Activated CD4-positive, alpha-beta T cell treated with anti-CD3 and anti-CD28 coated beads, Interleukin-2, amount 10 ng/mL, durations not matched to agents 24 days and 14 days (primary cell): ENCODE measurements around the gene BHLHA15. TPM values are rescaled to one million over a fixed set of nuclear protein-coding genes. Genes with fewer than 3 reads are reported as not detected.

Source experiments
- DNase-seq: peaks from one replicate; pipeline ENCODE4 v3.0.0; 2022
- H3K27ac Mint-ChIP-seq: one replicate; pipeline ENCODE4 v1.8.0; 2022; ENCODE audit warnings: mild to moderate bottlenecking, mixed read lengths
- H3K27me3 Mint-ChIP-seq: one replicate; pipeline ENCODE4 v1.8.0; 2022; ENCODE audit warnings: mixed read lengths
- H3K36me3 Mint-ChIP-seq: one replicate; pipeline ENCODE4 v1.8.0; 2022; ENCODE audit warnings: low read depth, mild to moderate bottlenecking, mixed read lengths
- H3K4me1 Mint-ChIP-seq: one replicate; pipeline ENCODE4 v1.8.0; 2021; ENCODE audit warnings: mixed read lengths
- H3K4me3 Mint-ChIP-seq: one replicate; pipeline ENCODE4 v1.8.0; 2022; ENCODE audit warnings: mild to moderate bottlenecking, moderate library complexity, mixed read lengths
- H3K9me3 Mint-ChIP-seq: one replicate; pipeline ENCODE4 v1.8.0; 2021; ENCODE audit warnings: mixed read lengths
- intact Hi-C: fragments of 100-400 bp; cut with micrococcal nuclease; formaldehyde crosslinking; loops from one replicate; pipeline ENCODE4 v1.15.1; 2023
- total RNA-seq: library from RNA; stranded (reverse); gene quantifications from 2 replicates; pipeline ENCODE4 v1.2.3, GENCODE V29; 2022

BHLHA15 gene
- total RNA-seq, 1 donor from 2014 or later: 0.72 TPM

DNA sequence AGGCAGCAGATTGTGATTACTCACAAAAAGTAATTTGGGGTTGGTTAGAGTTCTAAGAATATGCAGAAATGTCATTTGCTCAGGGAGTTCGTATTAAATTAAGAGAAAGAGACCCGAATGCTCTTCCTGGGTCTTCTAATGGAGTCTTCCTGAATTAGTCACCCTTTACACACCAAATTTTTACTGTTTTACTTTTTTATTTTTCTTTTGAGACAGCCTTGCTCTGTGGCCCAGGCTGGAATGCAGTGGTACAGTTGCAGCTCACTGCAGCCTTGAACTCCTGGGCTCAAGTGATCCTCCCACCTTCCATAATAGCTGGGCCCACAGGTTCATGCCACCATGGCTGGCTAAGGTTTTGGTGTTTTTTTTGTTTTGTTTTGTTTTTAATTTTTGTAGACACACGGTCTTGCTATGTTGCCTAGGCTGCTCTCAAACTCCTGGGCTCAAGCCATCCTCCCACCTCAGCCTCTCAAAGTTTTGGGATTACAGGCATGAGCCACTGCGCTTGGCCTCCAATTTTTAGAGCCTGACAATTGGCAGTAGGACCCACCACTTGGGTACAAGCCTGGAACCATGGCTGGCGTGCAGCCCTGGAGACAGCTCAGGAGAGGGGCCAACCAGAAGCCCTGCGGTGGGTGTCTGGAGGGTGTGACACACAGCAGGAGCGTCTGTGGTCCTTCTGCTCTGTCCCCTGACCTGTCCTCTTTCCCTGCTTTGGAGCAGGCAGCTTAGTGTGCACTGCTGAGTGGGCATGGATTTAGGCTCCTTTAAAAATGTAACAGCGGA lies 16.4 kb upstream of the BHLHA15 start:
- Mint-ChIP-seq H3K27ac (no peak overlapping the region), H3K36me3 (peaks cover 18% of the 10 kb centered on the region), H3K4me1 (peaks cover 6% of the 10 kb centered on the region), H3K9me3 (peaks cover 5% of the 10 kb centered on the region), H3K4me3 (no peak overlapping the region), H3K27me3 (no peaks in the 10 kb centered on the region)
- intact Hi-C loops: no loop called here
- DNase-seq: no peak

DNA sequence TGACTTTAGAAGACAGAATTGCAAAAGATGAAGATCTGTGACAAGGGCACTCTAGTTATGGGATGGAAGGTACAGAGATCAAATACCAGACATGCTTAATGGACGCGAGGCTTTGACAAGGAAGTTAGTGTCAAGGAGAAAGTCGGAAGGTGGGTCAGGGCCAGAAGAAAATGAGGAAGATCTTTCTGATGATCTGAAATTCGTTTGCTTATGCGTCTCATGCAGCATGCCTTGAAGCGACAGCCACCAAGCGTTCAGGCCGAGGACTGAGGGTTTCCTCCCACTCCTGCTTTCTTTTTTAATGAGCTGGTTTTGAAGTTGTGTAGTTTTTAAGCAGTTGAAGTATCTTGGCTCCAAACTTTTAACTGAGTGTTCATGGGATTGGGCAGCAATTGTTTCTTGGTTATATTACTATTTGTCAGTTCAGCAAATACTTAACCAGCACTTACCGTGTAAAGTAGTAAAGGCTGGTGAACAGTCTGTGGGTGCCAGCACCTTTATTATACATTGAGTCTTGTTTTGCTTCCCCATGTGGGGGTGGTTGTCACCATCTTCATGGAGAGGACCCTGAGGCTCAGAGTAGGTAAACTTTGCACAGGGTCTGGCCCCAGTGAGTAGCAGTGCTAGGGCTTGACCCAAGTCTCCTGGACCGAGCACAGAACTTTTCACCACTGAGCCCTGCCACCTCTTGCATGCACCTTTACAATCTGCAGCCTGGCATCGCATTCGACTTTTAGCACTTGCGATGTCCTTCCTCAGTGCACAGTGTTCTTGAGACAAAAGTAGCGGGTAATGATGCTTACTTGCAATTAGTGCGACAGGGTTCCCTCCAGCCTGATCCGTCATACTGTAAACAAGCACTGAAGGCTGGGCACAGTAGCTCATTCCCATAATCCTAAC lies 14.3 kb upstream of the BHLHA15 start:
- Mint-ChIP-seq H3K4me1 (peaks cover 26% of the 10 kb centered on the region), H3K36me3 (peaks cover 22% of the 10 kb centered on the region), H3K27me3 (no peaks in the 10 kb centered on the region), H3K9me3 (peaks cover 5% of the 10 kb centered on the region), H3K27ac (peak overlapping the region; percentile 27), H3K4me3 (no peak overlapping the region)
- intact Hi-C loops: no loop called here
- no peak for DNase-seq

GRCh38 chr7:98199131-98199530 lies 12.1 kb upstream of the BHLHA15 start:
- peaks cover 26% of the 10 kb centered on the region for H3K36me3 Mint-ChIP-seq
- intact Hi-C loops: no loop called here
- H3K9me3 Mint-ChIP-seq: peaks cover 5% of the 10 kb centered on the region
- H3K4me3 Mint-ChIP-seq: no peak overlapping the region
- no peaks in the 10 kb centered on the region for H3K27me3 Mint-ChIP-seq
- DNase-seq: no peak
- no peak overlapping the region for H3K27ac Mint-ChIP-seq
- peaks cover 39% of the 10 kb centered on the region for H3K4me1 Mint-ChIP-seq

DNA sequence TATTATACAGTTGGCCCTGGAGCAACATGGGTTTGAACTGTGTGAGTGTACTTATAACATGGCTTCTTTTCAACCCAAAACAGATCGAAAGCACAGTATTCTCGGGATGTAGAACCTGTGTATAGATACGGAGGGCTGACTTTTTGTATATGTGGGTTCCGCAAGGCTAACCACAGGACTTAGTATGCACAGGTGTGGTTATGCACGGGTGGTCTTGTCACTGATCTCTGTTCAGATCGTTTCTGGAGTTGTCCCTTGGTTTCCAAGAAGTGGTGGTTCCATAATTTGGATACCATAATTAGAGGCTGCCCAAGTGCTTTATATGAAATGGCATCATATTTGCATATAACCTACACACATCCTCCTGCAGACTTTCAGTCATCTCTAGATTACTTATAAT lies 10.9 kb upstream of the BHLHA15 start:
- Mint-ChIP-seq H3K4me3 (peak overlapping the region; percentile 0), H3K4me1 (peaks cover 39% of the 10 kb centered on the region), H3K9me3 (peaks cover 5% of the 10 kb centered on the region), H3K27me3 (no peaks in the 10 kb centered on the region), H3K36me3 (peaks cover 31% of the 10 kb centered on the region), H3K27ac (no peak overlapping the region)
- intact Hi-C loops: loop anchor here (5.0 kb wide), 1 partner anchor 52 kb away; the partner anchor contains the start of gene TECPR1
- DNase-seq: no peak

DNA sequence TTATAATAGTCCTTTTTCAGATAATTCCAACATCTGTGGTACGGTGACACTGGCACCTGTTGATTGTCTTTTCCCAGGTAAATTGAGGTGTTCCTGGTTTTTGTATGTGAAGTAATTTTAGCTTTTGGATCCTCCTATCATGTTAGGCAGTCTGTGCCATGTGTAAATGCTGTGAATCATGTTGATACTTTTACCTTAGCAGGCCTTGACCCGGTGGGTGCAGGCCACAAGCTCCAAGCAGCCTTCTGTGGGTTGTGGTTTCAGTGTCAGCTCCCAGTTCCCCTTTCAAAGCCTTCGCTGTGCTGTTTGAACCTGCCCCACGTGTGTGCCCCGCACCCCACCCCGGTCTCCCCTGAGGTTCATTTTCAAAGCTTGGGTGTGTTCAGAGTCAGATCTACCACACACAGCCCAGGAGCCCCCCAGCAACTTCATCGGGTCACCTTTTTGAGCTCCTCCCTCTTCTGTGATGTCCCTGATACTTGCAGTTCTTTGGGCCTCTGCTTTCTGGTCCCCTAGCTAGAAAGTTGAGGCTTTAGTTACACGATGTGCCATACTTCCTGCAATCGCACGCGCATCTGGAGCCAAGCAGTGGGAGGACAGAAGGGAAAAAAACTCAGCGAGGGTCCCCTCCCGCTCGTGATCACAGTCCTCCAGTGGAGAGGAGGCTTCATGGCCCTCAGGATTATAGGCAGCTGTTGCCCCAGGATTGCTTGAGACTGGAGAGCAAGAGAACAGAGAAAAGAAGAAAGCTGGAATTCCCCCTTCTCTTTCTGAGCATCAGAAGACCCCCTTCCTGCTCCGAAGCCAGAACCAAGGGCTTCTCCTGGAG lies 8.7 kb upstream of the BHLHA15 start:
- peak overlapping the region; percentile 77 for H3K4me3 Mint-ChIP-seq
- H3K9me3 Mint-ChIP-seq: peaks cover 5% of the 10 kb centered on the region
- H3K36me3 Mint-ChIP-seq: peaks cover 37% of the 10 kb centered on the region
- peak overlapping the region; percentile 83 for H3K27ac Mint-ChIP-seq
- H3K27me3 Mint-ChIP-seq: no peaks in the 10 kb centered on the region
- intact Hi-C loops: loop anchor here (1.0 to 5.0 kb wide), 3 partner anchors 50 to 78 kb away; partner anchors contain the start of genes BRI3 and TECPR1
- H3K4me1 Mint-ChIP-seq: peaks cover 37% of the 10 kb centered on the region
- peak; percentile 91 for DNase-seq

- peaks cover 5% of the 10 kb centered on the region for H3K9me3 Mint-ChIP-seq
- intact Hi-C loops: loop anchor here (2.0 to 5.0 kb wide), 2 partner anchors 49 to 77 kb away; partner anchors contain the start of genes BRI3 and TECPR1
- H3K27ac Mint-ChIP-seq: peak overlapping the region; percentile 11
- DNase-seq: no peak
- no peak overlapping the region for H3K4me3 Mint-ChIP-seq
- H3K4me1 Mint-ChIP-seq: peaks cover 37% of the 10 kb centered on the region
- peaks cover 37% of the 10 kb centered on the region for H3K36me3 Mint-ChIP-seq
- H3K27me3 Mint-ChIP-seq: no peaks in the 10 kb centered on the region
Measured at GRCh38 chr7:98203261-98203963, 7.8 kb upstream of the BHLHA15 start.

GRCh38 chr7:98203964-98204605 lies 7.2 kb upstream of the BHLHA15 start:
- intact Hi-C loops: loop anchor here (2.0 to 5.0 kb wide), 2 partner anchors 48 to 77 kb away; partner anchors contain the start of genes BRI3 and TECPR1
- Mint-ChIP-seq H3K4me1 (peaks cover 36% of the 10 kb centered on the region), H3K36me3 (peaks cover 35% of the 10 kb centered on the region), H3K9me3 (peaks cover 2% of the 10 kb centered on the region), H3K4me3 (no peak overlapping the region), H3K27ac (peak overlapping the region; percentile 11), H3K27me3 (no peaks in the 10 kb centered on the region)
- no peak for DNase-seq

DNA sequence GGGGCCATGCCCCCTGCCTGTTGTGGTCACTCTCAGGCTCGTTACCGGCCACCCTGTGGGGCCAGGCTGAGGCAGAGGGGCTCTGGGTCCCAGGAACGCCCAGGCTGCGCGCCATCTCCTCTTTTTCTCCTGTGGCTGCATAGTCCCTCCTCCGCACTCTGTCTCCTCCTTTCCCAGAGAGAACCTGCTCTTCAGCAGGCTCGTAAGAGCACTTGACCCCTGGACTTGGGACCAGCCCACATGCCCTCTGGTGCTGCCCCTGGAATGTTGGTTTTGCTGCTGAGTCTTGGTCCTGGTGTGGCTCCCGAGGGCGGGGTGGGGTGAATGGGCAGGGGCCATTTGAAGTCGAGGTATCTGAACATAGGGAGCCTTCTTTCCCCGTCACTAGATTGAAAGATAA lies 6.6 kb upstream of the BHLHA15 start:
- Mint-ChIP-seq H3K4me3 (no peak overlapping the region), H3K27ac (no peak overlapping the region), H3K4me1 (peaks cover 34% of the 10 kb centered on the region), H3K27me3 (no peaks in the 10 kb centered on the region), H3K9me3 (no peaks in the 10 kb centered on the region), H3K36me3 (peaks cover 32% of the 10 kb centered on the region)
- no peak for DNase-seq
- intact Hi-C loops: loop anchor here (5.0 kb wide), 1 partner anchor 48 kb away; the partner anchor contains the start of gene TECPR1

- Mint-ChIP-seq H3K4me1 (peaks cover 30% of the 10 kb centered on the region), H3K27me3 (no peaks in the 10 kb centered on the region), H3K27ac (no peak overlapping the region), H3K4me3 (no peak overlapping the region), H3K9me3 (no peaks in the 10 kb centered on the region), H3K36me3 (peaks cover 29% of the 10 kb centered on the region)
- intact Hi-C loops: no loop called here
- no peak for DNase-seq
Measured at GRCh38 chr7:98205162-98205845, 5.9 kb upstream of the BHLHA15 start.

- Mint-ChIP-seq H3K4me1 (peaks cover 17% of the 10 kb centered on the region), H3K27ac (no peak overlapping the region), H3K4me3 (no peak overlapping the region), H3K36me3 (peaks cover 27% of the 10 kb centered on the region), H3K27me3 (no peaks in the 10 kb centered on the region), H3K9me3 (no peaks in the 10 kb centered on the region)
- intact Hi-C loops: no loop called here
- no peak for DNase-seq
Measured at GRCh38 chr7:98206451-98207330, 4.5 kb upstream of the BHLHA15 start.

- DNase-seq: no peak
- no peak overlapping the region for H3K27ac Mint-ChIP-seq
- no peaks in the 10 kb centered on the region for H3K27me3 Mint-ChIP-seq
- peak overlapping the region; percentile 45 for H3K4me3 Mint-ChIP-seq
- intact Hi-C loops: no loop called here
- peaks cover 2% of the 10 kb centered on the region for H3K4me1 Mint-ChIP-seq
- peaks cover 15% of the 10 kb centered on the region for H3K36me3 Mint-ChIP-seq
- no peaks in the 10 kb centered on the region for H3K9me3 Mint-ChIP-seq
Measured at GRCh38 chr7:98209166-98209920, 1.9 kb upstream of the BHLHA15 start.
